Chondrocyte (in vitro differentiated cells): ENCODE data around the gene NDUFS5. TPM values are rescaled to one million over a fixed set of nuclear protein-coding genes. Genes with fewer than 3 reads are reported as not detected.

Source experiments
- DNase-seq: peaks from one replicate; pipeline ENCODE4 v3.0.0; 2021; ENCODE audit warnings: mixed read lengths, low spot score
- H3K27ac Mint-ChIP-seq: one replicate; pipeline ENCODE4 v1.8.0; 2021; ENCODE audit warnings: mild to moderate bottlenecking, moderate library complexity, mixed read lengths; ENCODE audit not compliant: unreplicated experiment
- H3K27me3 Mint-ChIP-seq: 2 replicates; pipeline ENCODE4 v1.8.0; 2021; ENCODE audit warnings: low read depth, mixed read lengths
- H3K36me3 Mint-ChIP-seq: 2 replicates; pipeline ENCODE4 v1.8.0; 2021; ENCODE audit warnings: low read depth, mixed read lengths
- H3K4me1 Mint-ChIP-seq: 2 replicates; pipeline ENCODE4 v1.8.0; 2021; ENCODE audit warnings: low read depth, mild to moderate bottlenecking, mixed read lengths
- H3K4me3 Mint-ChIP-seq: one replicate; pipeline ENCODE4 v1.8.0; 2021; ENCODE audit warnings: mild to moderate bottlenecking, moderate library complexity, mixed read lengths; ENCODE audit not compliant: unreplicated experiment
- H3K9me3 Mint-ChIP-seq: 2 replicates; pipeline ENCODE4 v1.8.0; 2021; ENCODE audit warnings: low read depth, mixed read lengths
- total RNA-seq: library from RNA; stranded (reverse); gene quantifications from 3 replicates; pipeline ENCODE4 v1.2.1, GENCODE V29; 2021
- TF ChIP-seq, protein P1 (sequence below): fragments of 200-600 bp; sonication (generic); IDR thresholded peaks from 2 replicates; pipeline ENCODE4 v1.5.0; 2021; ENCODE audit warnings: antibody characterized with exemption, mild to moderate bottlenecking, moderate library complexity

Gene NDUFS5
- total RNA-seq, 1 donor from 2014 or later = 149 TPM

DNA sequence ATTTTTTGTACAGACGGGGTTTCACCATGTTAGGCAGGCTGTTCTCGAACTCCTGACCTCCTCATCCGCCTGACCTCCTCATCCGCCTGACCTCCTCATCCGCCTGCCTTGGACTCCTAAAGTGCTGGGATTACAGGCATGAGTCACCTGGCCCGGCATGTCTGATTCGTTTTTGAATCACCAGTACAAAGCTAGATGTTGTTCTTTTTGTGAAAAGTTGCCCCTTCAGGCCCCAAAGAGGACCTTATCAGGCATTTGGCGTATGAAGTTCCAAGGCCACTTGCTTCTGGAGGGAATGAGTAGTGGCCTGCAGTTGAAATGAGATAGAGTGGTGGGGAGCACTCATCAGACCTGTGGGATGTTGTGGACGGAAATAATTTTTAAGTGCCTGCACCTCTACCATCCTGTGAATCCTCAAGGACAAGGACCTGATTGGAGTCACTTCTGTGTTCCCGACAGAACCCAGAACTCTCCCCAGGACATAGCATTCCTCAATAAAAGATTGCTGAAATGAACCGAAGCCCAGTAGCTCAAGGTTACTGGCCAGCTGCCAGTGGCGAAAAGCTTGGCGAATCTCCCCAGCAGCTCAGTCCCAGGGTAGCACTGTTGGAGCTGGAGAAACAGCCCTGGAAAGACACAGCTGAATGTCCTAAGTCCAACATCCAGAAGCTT is 50.1 kb downstream of the NDUFS5 start:
- Mint-ChIP-seq H3K4me1 (peaks cover 5% of the 10 kb centered on the region), H3K27me3 (no peaks in the 10 kb centered on the region), H3K36me3 (no peaks in the 10 kb centered on the region), H3K27ac (no peak overlapping the region), H3K9me3 (peaks cover 5% of the 10 kb centered on the region), H3K4me3 (no peak overlapping the region)
- peak; percentile 19 for DNase-seq
- TF ChIP-seq, protein P1, sequence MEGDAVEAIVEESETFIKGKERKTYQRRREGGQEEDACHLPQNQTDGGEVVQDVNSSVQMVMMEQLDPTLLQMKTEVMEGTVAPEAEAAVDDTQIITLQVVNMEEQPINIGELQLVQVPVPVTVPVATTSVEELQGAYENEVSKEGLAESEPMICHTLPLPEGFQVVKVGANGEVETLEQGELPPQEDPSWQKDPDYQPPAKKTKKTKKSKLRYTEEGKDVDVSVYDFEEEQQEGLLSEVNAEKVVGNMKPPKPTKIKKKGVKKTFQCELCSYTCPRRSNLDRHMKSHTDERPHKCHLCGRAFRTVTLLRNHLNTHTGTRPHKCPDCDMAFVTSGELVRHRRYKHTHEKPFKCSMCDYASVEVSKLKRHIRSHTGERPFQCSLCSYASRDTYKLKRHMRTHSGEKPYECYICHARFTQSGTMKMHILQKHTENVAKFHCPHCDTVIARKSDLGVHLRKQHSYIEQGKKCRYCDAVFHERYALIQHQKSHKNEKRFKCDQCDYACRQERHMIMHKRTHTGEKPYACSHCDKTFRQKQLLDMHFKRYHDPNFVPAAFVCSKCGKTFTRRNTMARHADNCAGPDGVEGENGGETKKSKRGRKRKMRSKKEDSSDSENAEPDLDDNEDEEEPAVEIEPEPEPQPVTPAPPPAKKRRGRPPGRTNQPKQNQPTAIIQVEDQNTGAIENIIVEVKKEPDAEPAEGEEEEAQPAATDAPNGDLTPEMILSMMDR = no peak

DNA sequence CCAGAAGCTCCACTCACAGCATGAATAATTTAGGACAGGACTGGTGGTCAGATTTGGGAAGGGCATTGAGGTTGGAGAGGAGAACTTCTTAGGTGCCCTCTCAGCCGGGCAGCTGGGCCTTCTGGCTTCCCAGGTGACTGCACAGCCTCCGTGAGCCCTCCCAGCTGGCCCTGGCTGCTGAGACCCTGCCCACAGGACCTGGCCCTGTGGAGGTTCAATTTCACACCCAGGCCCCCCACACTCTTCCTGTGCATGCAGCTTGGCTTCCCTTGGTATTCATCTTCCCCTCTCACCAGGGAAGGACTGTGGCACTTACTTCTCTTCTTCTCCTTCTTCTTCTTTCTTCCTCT is 50.6 kb downstream of the NDUFS5 start:
- Mint-ChIP-seq H3K4me1 (peaks cover 5% of the 10 kb centered on the region), H3K36me3 (no peaks in the 10 kb centered on the region), H3K9me3 (peaks cover 1% of the 10 kb centered on the region), H3K27me3 (no peaks in the 10 kb centered on the region), H3K4me3 (no peak overlapping the region), H3K27ac (no peak overlapping the region)
- DNase-seq = peak; percentile 66
- TF ChIP-seq, protein P1 = no peak

GRCh38 chr1:39080269-39080826 is 54.2 kb downstream of the NDUFS5 start:
- H3K4me3 Mint-ChIP-seq = peak overlapping the region; percentile 65
- DNase-seq = no peak
- H3K36me3 Mint-ChIP-seq = no peaks in the 10 kb centered on the region
- TF ChIP-seq, protein P1 = no peak
- H3K4me1 Mint-ChIP-seq = peaks cover 8% of the 10 kb centered on the region
- H3K27ac Mint-ChIP-seq = no peak overlapping the region
- H3K9me3 Mint-ChIP-seq = no peaks in the 10 kb centered on the region
- peaks cover 10% of the 10 kb centered on the region for H3K27me3 Mint-ChIP-seq

DNA sequence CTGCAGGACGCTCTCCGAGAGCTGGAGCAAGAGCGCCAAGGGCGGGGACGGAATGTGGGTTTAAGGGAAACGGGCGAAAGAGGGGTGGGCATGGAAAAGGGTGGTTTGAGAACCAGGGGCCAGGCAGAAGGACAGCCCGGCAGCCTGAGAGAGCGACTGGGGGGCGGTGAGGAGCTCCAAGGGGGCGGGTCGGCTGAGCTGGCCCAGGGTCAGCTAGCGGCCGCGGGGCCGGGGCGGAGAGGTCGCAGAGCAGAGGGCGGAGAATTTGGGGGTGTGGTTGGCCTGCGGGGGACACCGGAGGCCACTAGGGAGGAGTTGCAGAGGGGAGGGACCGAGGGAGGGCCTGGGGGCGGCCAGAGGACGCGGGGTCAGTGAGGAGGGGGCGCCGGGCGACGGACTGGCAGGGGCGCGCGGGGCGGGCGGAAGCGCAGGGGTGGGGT is 54.7 kb downstream of the NDUFS5 start:
- Mint-ChIP-seq H3K36me3 (no peaks in the 10 kb centered on the region), H3K27me3 (peaks cover 10% of the 10 kb centered on the region), H3K4me1 (peaks cover 8% of the 10 kb centered on the region), H3K27ac (no peak overlapping the region), H3K4me3 (peak overlapping the region; percentile 65), H3K9me3 (no peaks in the 10 kb centered on the region)
- DNase-seq = peak; percentile 73
- TF ChIP-seq, protein P1 = no peak

DNA sequence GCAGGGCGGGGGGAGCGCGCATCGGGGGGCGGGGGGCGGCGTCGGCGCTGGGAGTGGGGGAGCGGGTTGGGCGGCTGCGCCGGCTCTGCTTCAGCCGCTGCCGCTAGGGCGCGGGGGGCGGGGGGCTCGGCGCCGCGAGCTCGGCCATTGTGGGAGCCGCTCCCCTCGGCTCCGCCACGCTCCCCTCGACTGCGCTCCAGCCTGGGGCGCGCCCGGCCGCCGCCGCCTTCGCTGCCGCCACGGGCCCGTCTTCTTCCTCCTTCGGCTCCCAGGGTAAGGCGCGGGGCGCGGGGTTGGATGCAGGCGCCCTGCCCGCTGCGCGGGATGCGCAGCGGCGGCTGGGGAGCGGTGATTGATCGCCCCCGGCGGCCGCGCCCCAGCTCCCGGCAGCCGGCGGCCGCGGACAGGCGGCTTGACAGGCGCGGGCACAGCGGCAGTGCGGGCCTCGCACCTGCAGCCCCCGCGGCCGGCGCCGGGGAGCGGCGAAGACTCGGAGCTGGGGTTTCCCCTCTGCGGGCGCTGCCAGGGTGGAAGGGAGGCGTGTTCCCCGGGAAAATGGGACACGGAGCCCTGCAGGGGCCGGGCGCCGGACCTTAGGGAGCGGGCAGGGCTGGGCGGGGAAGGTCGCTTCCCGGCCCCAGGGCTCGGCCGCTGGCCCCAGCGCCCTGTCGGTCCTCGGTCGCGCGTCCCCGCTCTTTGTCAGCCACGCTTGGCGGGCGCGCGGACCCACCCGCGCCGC is 55.3 kb downstream of the NDUFS5 start:
- DNase-seq = peak; percentile 58
- H3K4me3 Mint-ChIP-seq = no peak overlapping the region
- H3K4me1 Mint-ChIP-seq = peaks cover 4% of the 10 kb centered on the region
- TF ChIP-seq, protein P1 = peak; percentile 31
- no peaks in the 10 kb centered on the region for H3K9me3 Mint-ChIP-seq
- H3K27ac Mint-ChIP-seq = no peak overlapping the region
- H3K27me3 Mint-ChIP-seq = peaks cover 10% of the 10 kb centered on the region
- H3K36me3 Mint-ChIP-seq = no peaks in the 10 kb centered on the region
